Immature natural killer cell (primary cell): ENCODE results near the gene MYO5B. TPM values are rescaled to one million over a fixed set of nuclear protein-coding genes. Genes with fewer than 3 reads are reported as not detected.
"Not testable (repeated sequence)": the region's sequence is repeated elsewhere in the genome, so short reads cannot be mapped to it uniquely, and the experiment has no call there.

Source experiments
- DNase-seq, 3 donors: peaks; one replicate each; pipeline ENCODE4 v3.0.0; 2022; ENCODE audit warnings: mixed read lengths in 1 of 3
- H3K27ac Mint-ChIP-seq, 6 donors: one replicate each; pipeline ENCODE4 v1.8.0; 2020; ENCODE audit warnings: mixed read lengths in 6 of 6, mild to moderate bottlenecking in 5 of 6, inconsistent platforms in 4 of 6, moderate library complexity in 3 of 6
- H3K27me3 Mint-ChIP-seq, 3 donors: one replicate each; pipeline ENCODE4 v1.8.0; 2020 to 2021; ENCODE audit warnings: low read depth in 3 of 3, mild to moderate bottlenecking in 3 of 3, mixed read lengths in 3 of 3, moderate library complexity in 3 of 3, inconsistent platforms in 1 of 3
- H3K36me3 Mint-ChIP-seq, 3 donors: one replicate each; pipeline ENCODE4 v1.8.0; 2020; ENCODE audit warnings: mixed read lengths in 3 of 3, inconsistent platforms in 2 of 3, mild to moderate bottlenecking in 2 of 3
- H3K4me1 Mint-ChIP-seq, 2 donors: one replicate each; pipeline ENCODE4 v1.8.0; 2020; ENCODE audit warnings: inconsistent platforms in 2 of 2, mild to moderate bottlenecking in 2 of 2, mixed read lengths in 2 of 2, moderate library complexity in 1 of 2
- H3K4me3 Mint-ChIP-seq, 5 donors: one replicate each; pipeline ENCODE4 v1.8.0; 2020; ENCODE audit warnings: mild to moderate bottlenecking in 5 of 5, mixed read lengths in 5 of 5, inconsistent platforms in 3 of 5, moderate library complexity in 3 of 5
- H3K9me3 Mint-ChIP-seq, 6 donors: one replicate each; pipeline ENCODE4 v1.8.0; 2020; ENCODE audit warnings: mild to moderate bottlenecking in 6 of 6, mixed read lengths in 6 of 6, inconsistent platforms in 4 of 6, moderate library complexity in 3 of 6
- polyA plus RNA-seq, 3 donors: library from polyadenylated mRNA; unstranded; fragments of 300-500 nt; fragmentation: Illumina TruSeq; gene quantifications; one replicate each; pipeline ENCODE4 v1.2.3, GENCODE V29; 2021

MYO5B gene
- polyA plus RNA-seq, 3 donors from 2014 or later, result 0.04 TPM; not detected in 2

DNA sequence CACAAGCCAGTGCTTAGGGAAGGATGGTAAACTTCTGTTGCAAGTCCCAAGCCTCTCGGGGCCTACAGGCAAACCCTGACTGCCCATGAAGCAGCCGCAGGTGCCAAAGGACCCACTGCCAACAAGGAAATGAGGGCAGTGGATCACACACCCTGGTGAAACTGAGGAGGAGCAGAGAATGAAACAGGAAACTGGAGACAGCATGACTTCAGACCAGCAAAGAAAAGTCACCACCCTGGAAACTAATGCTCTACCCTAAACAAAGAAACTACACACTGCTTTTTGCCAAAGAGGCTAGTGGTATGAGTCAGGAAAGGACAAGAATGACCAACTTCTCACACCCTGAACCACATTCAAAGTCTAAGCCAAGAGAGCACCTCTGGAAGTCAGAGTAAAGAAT lies 97.2 kb downstream of the MYO5B start:
- DNase-seq, result no peak
- Mint-ChIP-seq H3K4me3 (no peak overlapping the region), H3K36me3 (no peaks in the 10 kb centered on the region), H3K4me1 (no peaks in the 10 kb centered on the region), H3K9me3 (no peaks in the 10 kb centered on the region), H3K27me3 (peaks cover 2 to 13% (median 5%) of the 10 kb centered on the region in 3 donors), H3K27ac (no peak overlapping the region)

DNA sequence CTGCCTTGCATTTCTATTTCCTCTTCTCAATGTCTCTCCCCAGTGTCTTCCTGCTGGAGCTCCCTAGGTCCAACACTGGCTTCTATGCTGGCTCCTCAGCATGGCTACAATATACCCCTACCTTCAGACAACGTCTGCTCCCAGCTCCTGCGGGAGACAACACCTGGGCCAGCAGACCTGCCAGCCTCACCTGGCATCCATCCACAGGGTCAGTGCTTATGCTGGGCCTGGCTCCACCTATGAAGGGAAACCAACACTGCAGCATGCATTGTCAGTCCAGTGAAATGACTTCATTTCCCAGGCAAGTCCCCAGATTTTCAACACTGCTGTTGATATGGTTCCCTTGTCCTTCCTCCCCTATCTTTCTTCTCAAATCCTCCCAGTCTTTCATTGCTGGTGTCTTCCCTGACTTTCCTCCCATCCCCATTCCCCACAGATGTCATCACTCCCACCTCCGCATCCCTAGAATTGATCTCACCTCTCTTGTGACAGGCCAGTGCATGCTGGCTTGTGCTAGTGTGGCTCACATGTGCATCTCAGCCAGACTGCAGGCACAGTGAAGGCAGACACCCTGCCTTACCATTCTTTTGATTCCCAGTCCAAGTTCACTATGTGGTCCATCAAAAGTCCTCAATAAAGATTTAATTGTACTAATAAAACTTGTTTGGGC lies 98.0 kb downstream of the MYO5B start:
- no peak overlapping the region for H3K4me3 Mint-ChIP-seq
- no peaks in the 10 kb centered on the region for H3K36me3 Mint-ChIP-seq
- H3K27me3 Mint-ChIP-seq, result peaks cover 2 to 13% (median 5%) of the 10 kb centered on the region in 3 donors
- DNase-seq, result no peak
- H3K4me1 Mint-ChIP-seq, result no peaks in the 10 kb centered on the region
- no peaks in the 10 kb centered on the region for H3K9me3 Mint-ChIP-seq
- no peak overlapping the region for H3K27ac Mint-ChIP-seq

- not testable (repeated sequence) for H3K36me3 Mint-ChIP-seq, H3K4me1 Mint-ChIP-seq, H3K27me3 Mint-ChIP-seq, H3K9me3 Mint-ChIP-seq, H3K27ac Mint-ChIP-seq, DNase-seq, H3K4me3 Mint-ChIP-seq
These were observed 100.2 kb downstream of the MYO5B start for GRCh38 chr18:50094786-50095185.

GRCh38 chr18:50094221-50094773 lies 100.7 kb downstream of the MYO5B start:
- H3K4me1 Mint-ChIP-seq, result no peaks in the 10 kb centered on the region
- no peaks in the 10 kb centered on the region for H3K9me3 Mint-ChIP-seq
- no peak for DNase-seq
- H3K36me3 Mint-ChIP-seq, result no peaks in the 10 kb centered on the region
- H3K4me3 Mint-ChIP-seq, result no peak overlapping the region
- no peak overlapping the region for H3K27ac Mint-ChIP-seq
- peaks cover 3 to 8% (median 7%) of the 10 kb centered on the region in 3 donors for H3K27me3 Mint-ChIP-seq

DNA sequence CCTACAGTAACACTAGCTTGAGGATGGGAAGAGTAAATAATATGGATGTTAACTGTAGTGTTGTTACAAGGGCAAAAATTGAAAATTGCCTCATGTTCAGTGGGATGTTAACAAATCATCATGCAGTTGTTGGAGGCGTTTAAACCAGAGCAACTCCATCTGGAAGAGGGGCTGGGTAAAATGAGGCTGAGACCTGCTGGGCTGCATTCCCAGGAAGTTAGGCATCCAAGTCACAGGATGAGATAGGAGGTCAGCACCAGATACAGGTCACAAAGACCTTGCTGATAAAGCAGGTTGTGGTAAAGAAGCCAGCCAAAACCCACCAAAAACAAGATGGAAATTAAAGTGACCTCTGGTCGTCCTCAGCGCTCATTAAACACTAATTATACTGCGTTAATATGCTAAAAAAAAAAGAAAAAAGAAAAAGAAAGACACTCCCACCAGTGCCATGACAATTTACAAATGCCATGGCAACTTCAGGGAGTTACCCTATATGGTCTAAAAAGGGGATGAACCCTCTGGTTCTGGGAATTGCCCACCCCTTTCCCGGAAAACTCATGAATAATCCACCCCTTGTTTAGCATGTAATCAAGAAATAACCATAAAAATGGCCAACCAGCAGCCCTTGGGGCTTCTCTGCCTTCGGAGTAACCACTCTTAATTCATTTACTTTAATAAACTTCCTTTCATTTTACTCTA lies 101.4 kb downstream of the MYO5B start:
- H3K27me3 Mint-ChIP-seq, result peaks cover 3 to 8% (median 7%) of the 10 kb centered on the region in 3 donors
- no peaks in the 10 kb centered on the region for H3K9me3 Mint-ChIP-seq
- H3K27ac Mint-ChIP-seq, result no peak overlapping the region
- no peaks in the 10 kb centered on the region for H3K36me3 Mint-ChIP-seq
- DNase-seq, result no peak
- H3K4me1 Mint-ChIP-seq, result no peaks in the 10 kb centered on the region
- no peak overlapping the region for H3K4me3 Mint-ChIP-seq

GRCh38 chr18:50092245-50092805 lies 102.6 kb downstream of the MYO5B start:
- no peaks in the 10 kb centered on the region for H3K4me1 Mint-ChIP-seq
- H3K4me3 Mint-ChIP-seq, result no peak overlapping the region
- no peaks in the 10 kb centered on the region for H3K9me3 Mint-ChIP-seq
- no peak for DNase-seq
- H3K27me3 Mint-ChIP-seq, result peaks cover 3 to 8% (median 7%) of the 10 kb centered on the region in 3 donors
- no peak overlapping the region for H3K27ac Mint-ChIP-seq
- no peaks in the 10 kb centered on the region for H3K36me3 Mint-ChIP-seq

GRCh38 chr18:50091509-50092244 lies 103.3 kb downstream of the MYO5B start:
- no peak for DNase-seq
- Mint-ChIP-seq H3K27ac (no peak overlapping the region), H3K27me3 (peaks cover 3 to 8% (median 3%) of the 10 kb centered on the region in 3 donors), H3K4me1 (no peaks in the 10 kb centered on the region), H3K9me3 (no peaks in the 10 kb centered on the region), H3K4me3 (no peak overlapping the region), H3K36me3 (no peaks in the 10 kb centered on the region)

DNA sequence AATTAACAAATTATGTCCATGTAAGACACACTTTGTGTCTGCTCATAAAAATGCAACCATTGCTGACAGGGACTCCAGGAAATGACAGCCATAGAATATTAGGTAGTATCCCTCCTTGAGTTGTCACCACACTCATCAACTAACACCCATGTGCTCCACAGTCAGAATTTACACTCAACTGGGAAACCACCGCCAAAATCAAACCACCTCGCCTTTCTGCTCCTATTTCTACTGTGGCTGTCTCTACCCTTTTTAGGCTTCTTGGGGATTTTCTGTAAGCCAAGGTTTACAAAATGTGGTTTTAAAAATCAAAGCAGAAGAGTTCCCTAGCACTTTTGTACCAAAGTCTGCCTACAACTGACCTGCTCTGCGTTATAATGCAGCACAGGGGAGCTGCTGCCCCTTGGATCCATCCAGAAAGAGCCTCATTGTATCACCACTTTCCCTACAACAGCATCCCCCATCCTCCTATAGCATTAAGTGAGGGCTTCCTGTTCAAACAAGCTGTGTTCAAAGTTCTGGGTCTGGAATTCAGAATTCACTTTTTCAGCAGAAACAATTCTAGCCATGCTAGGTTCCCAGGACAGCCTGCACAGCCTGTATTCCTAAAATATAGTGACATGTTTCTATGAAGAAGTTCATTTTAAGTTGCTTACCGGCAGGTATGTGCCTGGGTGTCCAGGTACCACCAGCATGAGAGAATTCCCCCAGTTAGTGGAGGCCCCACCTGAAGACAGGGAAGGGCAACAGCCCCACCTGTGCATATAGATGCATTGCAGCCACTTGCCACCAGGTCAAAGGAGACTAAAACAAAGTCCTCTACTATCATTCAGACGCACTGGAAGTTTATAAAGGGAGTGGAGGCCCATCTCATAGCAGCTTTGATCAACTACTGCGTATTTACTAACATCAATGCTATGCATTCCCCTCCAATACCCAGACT lies 104.3 kb downstream of the MYO5B start:
- H3K9me3 Mint-ChIP-seq, result no peaks in the 10 kb centered on the region
- H3K27ac Mint-ChIP-seq, result no peak overlapping the region
- H3K4me1 Mint-ChIP-seq, result no peaks in the 10 kb centered on the region
- H3K36me3 Mint-ChIP-seq, result no peaks in the 10 kb centered on the region
- no peak overlapping the region for H3K4me3 Mint-ChIP-seq
- peaks cover 2 to 8% (median 3%) of the 10 kb centered on the region in 3 donors for H3K27me3 Mint-ChIP-seq
- no peak for DNase-seq

DNA sequence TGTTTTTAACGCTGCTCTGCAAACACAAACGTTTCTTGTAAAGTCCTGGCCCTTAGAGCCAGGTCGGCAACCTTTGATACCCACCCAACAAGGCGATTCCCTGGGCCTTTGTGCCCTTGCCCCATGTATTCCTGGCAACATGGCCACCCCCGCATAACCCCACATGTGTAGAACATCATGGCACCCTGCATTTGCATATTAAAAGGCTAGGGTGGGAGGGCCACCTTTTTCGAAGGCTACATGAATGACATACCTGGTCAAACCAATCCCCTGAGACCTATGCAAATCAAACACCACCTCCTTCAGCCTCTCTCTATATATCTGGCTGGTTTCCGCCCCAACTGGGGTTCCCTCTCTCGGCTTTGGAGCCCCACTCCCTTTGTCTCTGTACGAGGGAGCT lies 105.2 kb downstream of the MYO5B start:
- Mint-ChIP-seq H3K36me3 (no peaks in the 10 kb centered on the region), H3K27me3 (peaks cover 2 to 8% (median 3%) of the 10 kb centered on the region in 3 donors), H3K27ac (no peak overlapping the region), H3K4me1 (no peaks in the 10 kb centered on the region), H3K4me3 (no peak overlapping the region), H3K9me3 (no peaks in the 10 kb centered on the region)
- no peak for DNase-seq

DNA sequence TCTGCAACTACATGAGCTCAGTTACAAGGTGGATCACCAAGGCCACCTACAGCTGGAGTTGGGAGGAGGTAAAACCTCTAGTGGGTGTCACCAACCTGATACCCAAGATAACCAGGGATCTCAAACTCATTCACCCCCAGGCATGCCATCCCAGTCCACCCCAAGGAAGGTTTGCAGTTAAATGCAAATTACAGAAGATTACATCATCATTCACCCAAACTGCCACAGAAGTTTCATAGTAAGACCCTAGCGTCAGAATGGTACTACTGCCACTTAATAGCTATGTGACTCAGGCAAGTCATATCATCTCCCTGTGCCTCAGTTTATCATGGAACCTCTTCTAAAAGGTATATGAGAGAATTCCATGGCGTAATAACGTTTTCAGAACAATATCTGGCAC lies 111.2 kb downstream of the MYO5B start:
- DNase-seq, result no peak
- peaks cover 0 to 7% (median 2%) of the 10 kb centered on the region in 3 donors for H3K27me3 Mint-ChIP-seq
- no peaks in the 10 kb centered on the region for H3K4me1 Mint-ChIP-seq
- no peak overlapping the region for H3K4me3 Mint-ChIP-seq
- H3K27ac Mint-ChIP-seq, result no peak overlapping the region
- H3K36me3 Mint-ChIP-seq, result no peaks in the 10 kb centered on the region
- peaks cover 0 to 2% (median 0%) of the 10 kb centered on the region in 6 donors for H3K9me3 Mint-ChIP-seq

DNA sequence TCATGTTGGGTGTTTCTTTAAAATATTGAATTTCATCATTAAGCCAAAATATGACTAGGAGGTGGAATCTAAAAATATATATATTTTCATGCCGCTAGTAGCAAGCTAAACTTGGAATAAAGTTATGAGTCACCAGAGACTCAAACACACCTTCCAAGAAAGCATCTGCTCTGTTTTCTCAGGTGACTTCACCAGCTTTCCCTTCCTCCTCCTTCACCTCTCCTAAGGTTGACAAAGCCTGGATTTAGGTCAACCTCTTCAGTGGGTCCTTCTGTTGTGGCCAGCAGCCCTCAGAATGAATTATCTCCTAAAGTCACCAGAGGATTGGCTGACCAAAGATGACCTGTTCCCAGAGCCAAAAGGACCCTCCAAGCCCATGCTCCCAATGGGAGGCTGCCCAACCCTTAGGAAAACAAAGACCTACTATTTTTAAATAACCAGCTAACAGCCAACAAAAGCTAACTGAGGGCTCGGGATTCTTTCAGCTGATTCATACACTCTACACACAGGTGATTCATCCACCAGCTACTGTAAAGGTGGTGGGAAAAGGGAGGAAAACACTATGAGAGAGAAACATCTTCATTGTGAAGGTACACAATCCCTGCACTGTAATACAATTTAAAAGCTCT lies 113.9 kb downstream of the MYO5B start:
- Mint-ChIP-seq H3K36me3 (no peaks in the 10 kb centered on the region), H3K27ac (no peak overlapping the region), H3K4me1 (no peaks in the 10 kb centered on the region), H3K27me3 (peaks cover 0 to 7% (median 2%) of the 10 kb centered on the region in 3 donors), H3K4me3 (no peak overlapping the region), H3K9me3 (peaks cover 0 to 2% (median 0%) of the 10 kb centered on the region in 6 donors)
- DNase-seq, result no peak

GRCh38 chr18:50080316-50080715 lies 114.6 kb downstream of the MYO5B start:
- Mint-ChIP-seq H3K4me1 (no peaks in the 10 kb centered on the region), H3K36me3 (no peaks in the 10 kb centered on the region), H3K4me3 (no peak overlapping the region), H3K27me3 (peaks cover 0 to 7% (median 2%) of the 10 kb centered on the region in 3 donors), H3K27ac (no peak overlapping the region), H3K9me3 (peaks cover 0 to 2% (median 0%) of the 10 kb centered on the region in 6 donors)
- no peak for DNase-seq
